GM19395 (cell line): ENCODE data around the gene ZNF669.

Source experiments
- ATAC-seq: cut with Tn5 transposase; IDR thresholded peaks from one replicate; pipeline ENCODE4 v1.9.1; 2021; ENCODE audit warnings: mild to moderate bottlenecking, moderate library complexity; ENCODE audit not compliant: unreplicated experiment

The ZNF669 gene

DNA sequence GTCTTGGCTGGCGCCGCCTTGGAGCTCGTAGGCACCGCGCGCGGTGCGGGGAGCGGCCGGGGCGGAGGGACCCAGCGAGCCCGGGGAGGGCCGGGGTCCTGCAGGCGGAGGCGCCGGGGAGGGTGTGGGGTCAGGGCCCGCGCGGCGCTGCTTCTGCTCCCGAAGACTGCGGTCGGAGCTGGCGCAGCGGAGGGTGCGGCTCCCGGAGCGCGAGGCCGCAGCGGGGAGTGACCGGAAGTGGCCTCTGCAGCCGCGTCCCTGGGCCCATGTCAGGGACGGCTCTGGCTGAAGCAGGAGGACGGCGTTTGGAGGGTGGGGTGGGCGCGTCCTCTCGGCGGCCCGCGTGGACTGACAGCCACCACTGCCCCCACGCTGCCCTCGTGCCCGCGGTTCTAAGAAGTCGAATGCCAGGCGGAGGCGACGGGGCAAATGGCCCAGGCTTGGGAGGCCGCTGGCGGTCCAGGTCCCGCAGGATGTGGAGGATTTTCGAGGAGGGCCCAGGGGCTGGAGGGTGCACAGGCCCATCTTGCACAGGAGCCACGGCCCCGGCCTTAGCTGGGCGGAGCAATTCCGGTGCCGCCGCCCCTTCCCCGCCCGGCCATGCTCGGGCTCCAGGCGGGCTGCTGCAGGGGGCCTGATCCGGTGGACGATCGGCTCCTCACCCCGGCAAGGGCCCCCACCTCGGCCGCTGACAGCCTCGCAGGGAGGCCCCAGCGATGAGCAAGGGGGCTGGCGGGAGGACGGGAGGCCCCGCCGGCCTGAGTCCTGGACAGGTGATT is 7.7 kb upstream of the ZNF669 start:
- no peak for ATAC-seq

DNA sequence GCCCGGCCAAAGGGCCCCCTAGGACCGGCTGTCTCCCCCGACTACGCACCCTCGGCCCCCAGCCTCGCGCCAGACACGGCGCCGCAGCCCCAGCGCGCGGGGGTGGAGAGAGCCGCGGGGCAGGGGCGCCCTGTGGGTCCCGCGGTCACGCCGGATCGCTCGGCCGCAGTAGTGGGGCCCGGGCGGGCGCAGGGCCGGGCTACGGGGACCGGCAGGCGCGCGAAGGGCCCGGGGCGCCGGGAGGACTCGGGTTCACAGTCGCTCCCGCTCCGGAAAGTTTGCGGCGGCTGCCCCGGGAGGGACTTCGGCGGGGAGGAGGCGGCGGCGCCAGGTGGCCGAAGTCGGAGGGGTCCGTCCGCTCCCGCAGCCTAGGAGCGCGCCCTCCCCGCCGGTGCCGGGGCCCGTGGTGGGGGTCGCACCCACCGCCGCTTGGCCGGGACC is 7.1 kb upstream of the ZNF669 start:
- no peak for ATAC-seq

DNA sequence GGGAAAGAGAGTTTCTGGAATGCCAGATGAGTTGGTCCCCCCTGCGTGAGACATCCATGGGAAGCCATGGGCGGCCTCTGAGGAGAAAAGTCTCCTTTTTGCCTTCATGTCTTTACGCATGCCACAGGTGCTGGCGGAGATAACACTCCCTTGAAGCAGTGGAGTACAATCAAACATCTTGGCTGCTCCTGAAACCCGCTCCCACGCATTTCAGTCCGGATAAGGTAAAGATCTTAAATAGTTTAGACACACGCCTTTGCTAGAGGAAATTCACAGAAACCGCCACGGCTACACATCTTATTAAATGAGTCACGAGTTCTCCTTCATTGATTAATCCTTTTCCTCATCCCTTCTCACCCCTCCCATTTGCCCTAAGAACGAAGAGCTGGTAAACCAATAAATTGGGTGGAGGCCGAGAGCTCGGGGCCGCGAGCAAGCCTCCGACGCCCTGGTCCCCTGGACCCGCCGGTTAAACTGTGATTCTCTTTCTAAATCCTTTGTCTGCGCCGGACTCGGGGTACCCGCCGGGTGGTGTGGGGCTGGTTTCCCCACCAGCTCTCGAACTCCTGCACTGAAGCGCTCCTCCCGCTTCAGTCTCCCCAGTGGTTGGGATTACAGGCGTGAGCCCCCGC is 6.6 kb upstream of the ZNF669 start:
- no peak for ATAC-seq

DNA sequence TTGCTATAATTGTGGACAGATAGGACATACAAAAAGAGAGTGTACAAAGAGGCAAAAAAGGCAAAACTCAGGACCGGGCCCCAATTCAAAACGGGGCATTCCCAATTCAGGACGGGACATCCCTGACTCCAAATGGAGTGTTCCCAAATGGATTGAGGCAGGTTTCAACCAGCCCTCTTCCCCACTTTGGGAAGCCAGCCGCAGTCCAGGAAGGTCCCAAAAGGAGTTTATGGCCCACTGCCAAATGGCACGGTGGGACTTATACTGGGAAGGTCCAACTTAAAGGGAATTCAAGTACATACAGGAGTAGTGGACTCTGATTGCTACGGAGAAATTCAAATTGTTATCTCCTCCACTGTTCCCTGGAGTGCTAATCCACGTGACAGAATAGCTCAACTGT is 3.5 kb upstream of the ZNF669 start:
- ATAC-seq: no peak

DNA sequence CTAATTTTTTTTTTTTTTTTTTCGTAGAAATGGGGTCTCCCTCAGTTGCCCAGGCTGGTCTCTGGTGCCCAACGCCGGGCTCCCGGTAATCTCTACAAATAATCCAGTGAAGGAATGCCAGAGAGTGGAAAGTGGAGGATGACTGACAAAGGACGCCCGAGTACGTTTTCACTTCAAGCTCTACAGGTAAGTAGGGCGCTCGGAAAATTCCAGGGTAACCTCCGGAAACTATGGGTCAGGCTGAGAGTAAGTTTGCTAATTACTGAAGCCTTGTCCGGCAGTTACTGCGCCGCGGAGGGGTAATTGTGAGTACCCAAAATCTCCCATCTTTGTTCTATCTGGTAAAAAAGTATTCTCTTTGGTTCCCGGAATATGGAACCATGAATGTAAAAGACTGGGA is 1.8 kb upstream of the ZNF669 start:
- no peak for ATAC-seq

DNA sequence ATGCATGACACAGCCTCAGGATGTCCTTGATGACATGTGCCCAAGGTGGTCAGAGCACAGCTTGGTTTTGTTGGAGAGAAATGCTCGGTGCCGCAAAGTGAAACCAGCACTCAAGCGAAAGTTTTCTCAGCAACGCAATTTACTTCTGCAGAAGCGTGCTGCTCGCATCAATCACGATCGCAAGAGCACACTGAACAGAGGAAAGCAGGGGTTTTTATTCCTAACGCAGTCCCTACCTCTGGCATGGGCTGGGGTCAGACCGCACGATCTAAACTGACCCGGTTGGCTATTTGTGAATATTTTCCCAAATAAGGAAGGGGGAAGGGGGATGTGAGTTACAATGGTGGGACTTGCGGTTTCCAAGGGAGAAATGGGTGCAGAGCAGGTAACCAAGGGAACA is 809 bp upstream of the ZNF669 start:
- ATAC-seq: no peak

DNA sequence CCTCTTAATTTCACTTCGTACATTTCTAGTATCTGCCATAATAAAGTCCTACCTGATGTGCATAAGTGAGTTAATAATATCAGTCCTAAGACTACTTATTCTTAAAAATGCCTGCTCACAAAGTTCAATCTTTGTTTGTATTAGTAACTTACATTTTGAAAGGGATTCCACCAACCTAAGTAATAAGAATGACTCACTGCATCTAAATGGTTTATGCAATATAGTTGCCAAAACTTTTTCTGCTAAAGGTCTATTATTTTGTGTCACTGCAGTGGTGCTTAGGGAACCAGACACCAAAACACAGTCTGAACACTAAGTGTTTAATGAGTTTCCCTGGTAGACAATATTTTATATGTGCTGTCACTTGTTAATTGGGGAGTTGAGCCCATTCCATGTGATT is 1.8 kb downstream of the ZNF669 start:
- ATAC-seq: no peak

DNA sequence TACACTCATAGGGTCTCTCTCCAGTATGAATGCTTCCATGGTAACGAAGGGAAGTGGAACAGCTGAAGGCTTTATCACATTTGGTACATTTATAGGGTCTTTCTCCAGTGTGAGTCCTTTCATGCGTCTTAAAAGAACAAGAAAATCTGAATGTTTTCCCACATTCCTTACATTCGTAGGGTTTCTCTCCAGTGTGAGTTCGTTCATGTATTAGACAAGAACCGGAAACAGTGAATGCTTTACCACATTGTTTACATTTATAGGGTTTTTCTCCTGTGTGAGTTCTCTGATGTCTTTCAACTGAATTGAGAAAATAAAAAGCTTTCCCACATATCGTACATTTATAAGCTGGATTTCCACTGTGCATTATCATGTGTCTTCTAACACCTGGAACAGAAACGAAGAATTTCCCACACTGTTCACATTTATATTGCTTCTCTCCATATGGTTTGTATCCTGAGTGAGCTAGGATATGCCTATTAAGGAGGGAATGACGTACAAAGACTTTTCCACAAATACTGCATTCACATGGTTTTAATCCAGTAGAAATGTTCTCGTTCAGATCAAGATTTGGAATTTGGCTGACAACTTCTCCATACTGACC is 3.4 kb downstream of the ZNF669 start:
- no peak for ATAC-seq

DNA sequence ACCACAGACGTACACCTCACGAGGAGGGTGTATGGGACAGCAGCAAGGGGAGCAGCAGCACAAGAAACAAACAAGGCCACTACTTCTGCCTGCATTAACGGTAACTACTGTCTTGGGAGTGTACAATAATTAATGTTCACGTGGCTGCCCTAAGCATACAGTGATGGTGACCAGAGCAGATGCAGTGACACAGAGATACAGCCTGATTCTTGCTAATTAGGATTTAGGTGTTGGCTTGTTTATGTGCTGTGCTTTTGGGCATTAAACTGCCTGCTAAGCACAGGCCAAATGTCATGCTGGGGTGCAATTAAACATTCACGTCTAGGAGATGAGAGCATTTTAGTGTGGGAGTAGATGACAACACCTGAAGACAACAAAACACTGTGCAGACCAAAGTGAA is 7.2 kb downstream of the ZNF669 start:
- no peak for ATAC-seq

DNA sequence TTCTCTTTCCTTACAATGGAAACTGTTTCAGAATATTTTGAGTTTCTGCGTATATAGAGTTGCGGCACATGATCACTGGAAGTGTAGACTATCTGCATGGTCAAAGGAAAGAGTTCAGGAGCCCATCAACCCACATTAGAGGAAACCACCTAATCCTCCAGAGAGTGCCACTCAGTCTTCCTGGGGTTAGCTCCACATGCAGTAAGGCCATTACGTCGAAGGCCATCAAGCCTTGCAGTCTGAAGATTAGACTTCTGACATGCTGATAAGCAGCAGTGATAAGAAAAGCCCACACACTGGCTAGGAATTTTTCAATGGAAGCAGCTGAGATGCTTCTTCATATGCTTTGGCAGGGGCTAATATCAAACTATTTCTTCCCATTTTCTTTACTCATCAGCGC is 7.6 kb downstream of the ZNF669 start:
- no peak for ATAC-seq

DNA sequence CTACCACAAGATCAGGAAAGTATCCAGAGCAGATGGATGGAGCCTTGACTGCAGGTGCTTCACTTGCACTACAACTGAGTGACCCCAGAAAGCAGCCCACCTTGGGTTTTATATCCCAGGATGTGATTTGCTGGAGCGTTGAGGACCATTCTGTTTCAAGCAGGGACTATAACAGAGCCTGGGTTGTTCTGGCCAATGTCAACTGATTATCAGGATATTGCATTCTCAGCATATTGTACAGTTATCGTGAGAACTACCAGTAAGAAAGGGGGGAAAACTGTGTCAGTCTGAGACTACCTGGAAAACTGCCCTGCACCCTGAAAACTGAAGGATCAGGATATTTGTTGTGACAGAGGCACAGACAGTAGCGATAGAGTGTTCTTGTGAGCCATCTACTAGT is 8.0 kb downstream of the ZNF669 start:
- no peak for ATAC-seq

DNA sequence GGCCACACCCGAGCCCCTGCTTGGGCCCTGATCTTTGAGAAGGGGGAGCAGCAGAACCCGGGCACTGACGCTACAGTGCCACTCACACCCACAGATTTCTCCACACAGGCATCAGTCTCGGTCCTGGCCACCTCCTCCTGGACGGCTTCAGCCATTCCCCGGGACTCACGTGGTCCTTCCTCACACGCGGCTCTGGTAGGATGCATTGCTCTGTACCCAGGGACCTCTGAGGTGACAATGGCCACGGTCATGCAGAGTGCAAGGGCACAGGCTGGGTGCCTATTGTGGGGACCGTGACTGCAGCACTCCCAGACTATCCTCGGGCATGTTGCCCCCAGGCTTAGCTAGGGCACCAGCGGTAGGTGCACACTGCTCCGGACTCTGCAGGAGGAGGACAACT is 13.7 kb downstream of the ZNF669 start:
- no peak for ATAC-seq

DNA sequence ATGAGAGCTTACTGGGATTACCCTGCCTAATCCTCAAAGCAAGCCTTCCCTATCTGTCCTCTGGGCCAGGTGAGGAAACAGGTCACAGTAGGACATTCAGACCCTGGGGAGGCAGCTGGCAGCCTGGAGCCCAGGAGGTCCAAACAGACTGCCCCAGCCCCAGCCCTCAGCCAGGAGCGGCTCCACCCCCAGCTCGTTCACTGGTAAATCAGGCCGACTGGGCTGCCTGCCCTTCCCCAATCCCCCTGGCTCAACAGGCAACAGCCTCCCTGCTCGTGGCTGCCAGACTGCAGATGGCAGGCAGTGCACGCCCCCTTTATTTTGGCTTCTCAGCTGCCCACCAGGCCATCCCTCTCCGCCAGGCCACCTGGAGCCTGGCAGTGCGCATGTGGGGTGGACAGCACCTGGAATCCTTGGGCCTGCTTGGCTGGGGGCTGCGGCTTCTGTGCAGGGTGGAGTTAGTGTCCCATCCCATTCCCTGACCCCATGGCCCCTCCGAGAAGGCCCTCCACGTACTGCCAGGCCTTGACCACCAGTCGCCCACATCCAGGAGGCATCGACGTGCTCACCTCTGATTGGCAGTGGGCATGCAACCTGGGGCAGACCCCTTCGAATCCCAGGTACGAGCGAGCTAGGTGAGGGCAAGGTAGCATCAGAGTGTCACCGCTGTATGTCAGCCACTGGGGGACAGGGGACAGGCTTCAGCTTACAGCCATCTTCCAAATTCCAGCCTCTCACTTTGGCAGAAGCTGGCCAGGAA is 14.4 kb downstream of the ZNF669 start:
- ATAC-seq: no peak

DNA sequence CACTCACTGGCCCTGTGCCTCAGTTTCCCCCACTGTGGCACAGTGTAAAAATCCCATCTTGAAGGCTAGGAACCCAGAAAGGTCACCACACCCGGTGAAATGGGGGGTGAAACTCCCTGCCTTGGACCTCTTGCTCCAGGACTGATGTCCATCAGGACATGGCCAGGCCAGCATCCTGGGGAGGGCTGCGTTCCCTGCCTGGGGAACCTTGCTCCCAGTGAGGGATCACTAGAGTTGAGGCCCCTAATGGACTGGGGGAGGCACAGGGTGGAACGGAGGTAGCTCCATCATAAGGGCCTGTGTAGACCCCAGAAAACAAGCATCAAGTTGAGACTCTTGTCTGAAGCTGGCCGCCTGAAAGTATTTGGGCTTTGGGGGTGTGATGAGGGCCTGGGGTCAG is 15.2 kb downstream of the ZNF669 start:
- ATAC-seq: no peak

DNA sequence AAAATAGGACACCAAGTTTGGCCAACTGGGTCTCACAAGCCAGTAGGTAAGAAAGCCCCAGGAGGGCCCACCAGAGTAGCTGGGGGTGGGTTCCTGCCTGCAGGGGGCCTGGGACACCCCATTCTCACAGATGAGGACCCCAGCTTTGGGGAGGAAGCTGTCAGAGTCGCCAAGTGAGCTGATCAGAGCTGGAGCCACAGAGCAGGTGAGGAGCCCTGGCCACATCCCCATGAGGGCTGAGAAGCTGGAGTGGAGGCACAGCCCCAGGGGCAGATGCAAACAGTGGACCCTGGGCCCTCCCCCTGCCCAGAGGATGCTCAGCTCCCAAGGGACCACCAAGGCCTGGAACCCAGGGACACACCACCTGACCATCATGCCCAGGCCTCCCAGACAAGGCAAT is 16.9 kb downstream of the ZNF669 start:
- no peak for ATAC-seq

DNA sequence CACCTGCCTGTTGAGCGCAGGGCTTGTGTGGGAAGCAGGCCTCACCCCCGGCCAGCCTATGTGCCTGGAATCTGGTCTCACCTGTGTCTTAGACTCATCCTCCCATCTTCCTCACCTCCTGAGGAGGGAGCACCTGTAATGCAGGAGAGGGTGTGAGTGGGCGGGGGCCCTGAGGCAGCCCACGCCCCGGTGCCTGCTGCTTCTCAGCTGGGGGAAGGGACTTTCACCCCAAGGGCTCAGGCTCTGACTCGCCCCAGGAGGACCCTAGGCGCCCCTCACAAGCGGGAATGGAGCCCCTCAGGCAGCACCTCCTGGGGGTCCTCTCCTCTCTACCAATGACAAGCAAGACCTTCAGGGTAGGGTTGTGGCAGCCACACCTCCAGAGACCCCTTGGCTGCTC is 18.8 kb downstream of the ZNF669 start:
- ATAC-seq: no peak

DNA sequence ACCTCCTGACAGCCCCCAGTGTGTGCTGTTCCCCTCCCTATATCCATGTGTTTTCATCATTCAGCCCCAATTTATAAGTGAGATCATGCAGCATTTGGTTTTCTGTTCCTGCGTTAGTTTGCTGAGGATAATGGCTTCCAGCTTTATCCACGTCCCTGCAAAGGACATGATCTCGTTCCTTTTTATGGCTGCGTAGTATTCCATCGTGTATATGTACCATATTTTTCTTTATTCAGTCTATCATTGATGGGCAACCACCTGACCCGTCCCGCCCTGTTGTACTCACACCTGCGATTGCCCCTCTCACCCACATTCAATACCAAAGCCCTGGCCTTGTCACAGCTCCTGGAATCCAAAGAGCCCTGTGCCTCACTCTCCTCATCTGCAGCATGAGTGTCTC is 19.4 kb downstream of the ZNF669 start:
- ATAC-seq: no peak

DNA sequence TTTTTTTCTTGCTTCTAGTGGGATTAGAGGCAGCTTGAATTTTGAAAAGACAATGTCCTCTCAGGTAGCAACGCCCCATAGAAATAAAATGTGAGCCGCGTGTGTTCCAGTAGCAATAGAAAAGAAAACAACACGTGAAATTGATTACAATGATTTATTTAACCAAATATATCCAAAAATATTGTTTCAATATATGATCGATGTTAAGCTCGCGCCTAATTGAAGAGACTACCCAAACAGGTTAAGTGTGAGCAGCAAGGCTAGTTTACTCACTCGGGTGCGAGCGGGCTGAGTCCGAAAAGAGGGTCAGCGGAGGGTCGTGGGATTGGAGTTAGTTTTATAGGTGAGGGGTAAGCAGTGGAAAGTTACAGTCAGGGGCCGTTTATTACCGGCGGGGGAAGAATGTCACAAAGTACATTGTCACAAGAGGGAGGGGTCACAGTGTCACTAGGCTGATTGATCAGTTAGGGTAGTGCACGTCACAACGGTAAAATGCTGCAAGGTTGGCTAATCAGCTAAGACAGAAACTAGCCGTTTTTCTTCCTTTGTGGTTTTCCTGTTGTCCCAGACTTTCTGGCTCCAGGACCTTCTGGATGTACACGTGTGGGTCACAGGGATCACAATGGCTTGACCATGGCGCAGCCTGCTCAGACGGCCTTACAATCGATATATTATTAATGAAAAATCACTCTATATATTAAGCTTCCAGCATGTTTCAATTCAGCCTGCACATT is 24.8 kb downstream of the ZNF669 start:
- ATAC-seq: no peak

DNA sequence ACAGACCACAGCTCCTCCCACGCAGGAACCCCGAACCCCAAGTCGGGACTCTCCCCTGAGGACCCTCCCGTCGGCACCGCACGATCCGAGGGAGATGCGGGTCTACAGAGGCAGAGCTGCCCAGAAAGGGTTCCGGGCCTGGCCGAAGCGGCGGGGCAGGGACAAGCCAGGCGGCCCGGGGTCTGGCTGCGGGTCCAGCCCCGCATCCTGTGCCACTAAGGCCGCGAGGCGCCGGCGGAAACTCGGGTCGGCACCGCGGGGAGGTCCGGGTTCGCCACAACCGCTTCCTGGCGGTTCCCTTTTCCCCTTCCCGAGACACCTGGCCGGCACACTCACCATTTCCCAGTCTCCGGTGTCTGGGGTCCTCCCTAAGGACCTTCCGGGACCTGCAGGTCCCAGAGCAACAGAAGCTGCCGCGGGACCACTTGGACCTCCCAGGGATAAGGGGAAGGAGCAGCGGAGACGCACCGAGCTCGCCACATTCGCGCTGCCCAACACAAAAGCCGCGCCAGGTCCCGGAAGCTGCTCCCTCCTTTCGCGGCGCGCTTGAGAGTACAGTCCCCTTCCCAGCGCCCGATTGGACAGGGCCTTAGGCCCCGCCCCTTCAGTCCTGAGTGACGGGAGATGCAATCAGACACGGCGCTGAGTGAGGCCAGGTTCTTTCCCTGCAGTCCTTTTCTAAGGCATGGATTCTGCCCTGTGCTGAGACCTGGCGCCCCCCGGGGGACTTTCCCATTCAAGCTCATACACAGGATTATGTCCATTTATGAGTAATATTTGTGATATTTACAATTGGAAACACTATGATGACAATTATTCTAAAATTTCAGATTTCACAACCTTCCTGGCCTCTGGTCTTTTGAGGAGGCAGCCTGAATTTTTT is 25.7 kb downstream of the ZNF669 start, which contains the start of gene ZNF670:
ZNF670 (minus strand) TSS at position 554 of the 883 bp plus-strand sequence; CDS start at position 339, 215 bp downstream.
- peak; percentile 99 for ATAC-seq

DNA sequence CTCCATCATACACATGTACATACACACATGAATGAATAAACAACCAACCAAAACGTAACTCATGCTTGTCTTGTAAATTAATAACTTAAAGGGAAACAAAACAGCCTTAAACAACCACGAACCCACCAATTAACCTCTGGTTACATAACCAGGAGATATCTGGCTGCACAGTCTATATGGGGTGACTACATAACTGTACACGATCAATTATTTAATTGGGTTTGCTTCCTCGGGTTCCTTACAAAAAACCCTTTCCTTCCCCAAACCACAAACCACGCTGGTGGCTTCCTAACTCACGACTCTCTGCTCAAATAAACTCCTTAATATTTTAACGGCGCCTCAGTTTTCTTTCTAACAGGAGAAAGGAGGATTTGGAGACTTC is 26.3 kb downstream of the ZNF669 start:
- ATAC-seq: peak; percentile 32
